Testis (tissue), 2 donors: ENCODE measurements around the gene NPAS2.

Source experiments
- CTCF ChIP-seq, 3 experiments: fragments of 450-650 bp in 2 of 3; fragments of 200-600 bp in 1 of 3; sonication (generic) in 1 of 3; IDR thresholded peaks; one replicate each; pipeline ENCODE4 v1.5.1; 2016 to 2019; ENCODE audit warnings: antibody characterized with exemption in 3 of 3, mild to moderate bottlenecking in 2 of 3, moderate library complexity in 1 of 3
- POLR2A ChIP-seq: fragments of 450-650 bp; IDR thresholded peaks from one replicate; pipeline ENCODE4 v1.6.1; 2017; ENCODE audit warnings: antibody characterized with exemption, mild to moderate bottlenecking, moderate library complexity

GRCh38 chr2:100818003-100818605, 1.8 kb upstream of the NPAS2 start:
- TF ChIP-seq POLR2A (no peak), CTCF (IDR thresholded peaks at IDR 0.05) (no peak)
